Measurements from ENCODE around the gene LRRC7. TPM values are rescaled to one million over a fixed set of nuclear protein-coding genes. Genes with fewer than 3 reads are reported as not detected.
A peak's percentile ranks its signal among the peaks of the same experiment; 100 is the strongest.
"Not testable (repeated sequence)": the region's sequence is repeated elsewhere in the genome, so short reads cannot be mapped to it uniquely, and the experiment has no call there.

LRRC7 gene
- total RNA-seq, 1 experiment from 2014 or later: 0.29 TPM

DNA sequence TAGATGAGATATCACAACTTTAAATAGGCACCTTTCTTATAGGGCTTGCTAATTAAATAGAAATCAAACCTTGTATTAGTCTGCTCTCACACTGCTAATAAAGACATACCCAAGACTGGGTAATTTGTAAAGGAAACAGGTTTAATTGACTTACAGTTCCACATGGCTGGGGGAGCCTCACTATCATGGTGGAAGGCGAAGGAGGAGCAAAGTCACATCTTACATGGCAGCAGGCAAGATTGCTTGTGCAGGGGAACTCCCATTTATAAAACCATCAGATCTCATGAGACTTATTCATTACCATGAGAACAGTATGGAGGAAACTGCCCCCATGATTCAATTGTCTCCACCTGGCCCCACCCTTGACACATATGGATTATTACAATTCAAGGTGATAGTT, 477.9 kb downstream of the LRRC7 start:
- not testable (repeated sequence) for H3K36me3 ChIP-seq; H3K9me3 ChIP-seq (replicated peaks); H3K27me3 ChIP-seq (replicated peaks); H3K4me3 ChIP-seq
- Histone ChIP-seq H3K27ac (peak overlapping the region; percentile 75), H3K4me1 (replicated peaks) (peaks cover 27% of the 10 kb centered on the region)
- peak in 1 of 2 experiments; percentile 1 for DNase-seq (ENCODE audit: low read depth in 1 of 2, low spot score in 2 of 2)

DNA sequence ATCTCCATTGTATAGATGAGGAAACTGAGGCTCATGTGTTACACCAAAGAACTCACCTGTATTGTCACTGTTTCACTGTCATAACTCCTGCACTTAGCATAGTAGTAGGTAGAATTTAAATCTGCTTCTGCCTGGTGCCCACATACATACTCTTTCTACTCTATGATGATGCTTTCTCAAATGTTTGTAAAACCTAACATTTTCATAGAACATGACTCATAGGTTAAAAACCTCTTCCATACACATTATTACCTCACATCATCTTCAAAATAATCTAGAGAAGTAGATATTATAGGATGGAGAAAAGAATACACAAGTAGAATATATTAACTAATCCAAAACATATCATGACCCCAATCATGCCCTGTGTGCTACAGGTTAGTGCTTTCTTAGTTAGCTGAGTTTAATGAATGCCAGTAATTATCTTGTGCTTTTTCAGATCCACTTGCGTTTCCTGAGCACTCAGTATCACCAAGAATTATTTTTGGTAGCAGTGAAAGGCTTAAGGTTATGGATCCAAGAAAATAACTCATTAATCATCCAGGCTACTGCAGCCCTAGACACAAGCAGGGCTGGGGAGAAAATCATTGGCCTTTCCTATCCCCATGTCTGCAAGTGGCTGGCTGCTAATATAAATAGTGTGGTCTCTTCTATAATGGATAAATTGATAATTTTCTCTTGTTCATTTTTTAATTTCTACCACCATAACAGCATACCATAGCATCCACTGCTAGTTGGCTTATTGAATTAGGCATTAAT, 480.8 kb downstream of the LRRC7 start:
- Histone ChIP-seq H3K4me1 (replicated peaks) (peaks cover 19% of the 10 kb centered on the region), H3K4me3 (no peak overlapping the region), H3K9me3 (replicated peaks) (no peaks in the 10 kb centered on the region), H3K27me3 (replicated peaks) (no peaks in the 10 kb centered on the region), H3K36me3 (no peaks in the 10 kb centered on the region), H3K27ac (no peak overlapping the region)
- DNase-seq (ENCODE audit: low read depth in 1 of 2, low spot score in 2 of 2): no peak

DNA sequence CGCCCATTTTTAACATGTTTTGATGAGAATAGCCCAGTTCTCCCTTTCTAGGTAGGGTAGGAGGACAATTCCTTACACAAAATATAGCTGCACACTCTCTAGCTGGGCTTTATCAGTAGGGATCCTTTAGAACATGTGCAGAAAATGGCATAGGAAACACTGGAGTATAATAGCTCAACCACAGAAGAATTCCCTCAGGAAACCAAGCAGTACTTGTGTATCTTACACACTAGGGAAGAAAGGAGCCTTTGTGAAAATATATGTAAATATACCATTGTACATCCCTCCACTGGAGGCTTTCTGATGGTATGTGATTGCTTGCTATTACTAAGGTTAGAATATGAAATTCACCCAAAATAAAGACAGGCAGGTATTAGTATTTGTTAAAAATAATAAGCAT, 484.2 kb downstream of the LRRC7 start:
- no peak for DNase-seq (ENCODE audit: low read depth in 1 of 2, low spot score in 2 of 2)
- no peaks in the 10 kb centered on the region for H3K4me1 ChIP-seq (replicated peaks)

DNA sequence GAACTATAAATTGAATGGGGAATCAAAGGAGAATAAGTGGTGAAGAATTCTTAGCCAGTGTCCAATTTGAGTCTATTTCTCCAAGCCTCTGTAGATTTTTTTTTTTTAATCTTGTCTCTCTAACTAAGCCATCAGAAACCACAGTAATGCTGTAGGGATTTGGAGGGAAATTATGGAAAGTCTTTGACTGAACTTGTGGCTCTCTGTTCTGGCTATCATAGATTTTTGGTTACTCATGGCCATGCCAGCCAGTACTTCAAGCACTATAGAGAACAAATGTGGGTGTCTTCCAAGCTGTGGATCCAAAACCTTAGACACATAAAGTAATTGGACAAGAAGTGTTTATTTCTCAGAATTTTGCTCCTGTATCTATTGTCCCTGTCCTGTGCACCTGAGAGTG, 489.8 kb downstream of the LRRC7 start:
- H3K27me3 ChIP-seq (replicated peaks): no peaks in the 10 kb centered on the region
- no peak for DNase-seq (ENCODE audit: low read depth in 1 of 2, low spot score in 2 of 2)
- H3K4me1 ChIP-seq (replicated peaks): no peaks in the 10 kb centered on the region
- no peak overlapping the region for H3K27ac ChIP-seq
- no peaks in the 10 kb centered on the region for H3K36me3 ChIP-seq
- H3K4me3 ChIP-seq: no peak overlapping the region
- no peaks in the 10 kb centered on the region for H3K9me3 ChIP-seq (replicated peaks)

More for the DNA sequence above, 484.2 kb downstream of the LRRC7 start:
- no peak overlapping the region for H3K27ac ChIP-seq
- H3K9me3 ChIP-seq (replicated peaks): no peaks in the 10 kb centered on the region
- H3K4me3 ChIP-seq: no peak overlapping the region
- H3K36me3 ChIP-seq: no peaks in the 10 kb centered on the region
- H3K27me3 ChIP-seq (replicated peaks): no peaks in the 10 kb centered on the region

DNA sequence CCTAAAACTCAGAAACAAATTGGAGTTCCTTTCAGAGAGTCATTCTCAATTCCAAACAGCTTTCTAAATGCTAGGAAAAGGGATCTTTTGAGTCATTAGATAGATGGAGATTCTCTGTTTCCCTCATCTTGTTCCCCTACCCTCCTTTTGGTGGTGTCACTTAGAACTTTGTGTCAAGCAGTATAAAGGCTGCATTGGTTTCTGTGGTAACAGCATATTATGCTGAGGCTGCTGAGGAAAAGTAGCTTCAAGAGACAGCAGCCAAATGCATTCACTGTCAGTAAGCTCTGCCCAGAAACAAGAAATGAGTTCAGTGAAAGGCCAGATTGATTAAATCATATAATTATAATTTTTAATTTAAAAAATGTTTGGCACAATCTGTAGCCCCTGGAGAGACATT, 493.5 kb downstream of the LRRC7 start:
- H3K36me3 ChIP-seq: no peaks in the 10 kb centered on the region
- H3K4me1 ChIP-seq (replicated peaks): no peaks in the 10 kb centered on the region
- H3K27me3 ChIP-seq (replicated peaks): no peaks in the 10 kb centered on the region
- no peak overlapping the region for H3K4me3 ChIP-seq
- no peak overlapping the region for H3K27ac ChIP-seq
- no peak for DNase-seq (ENCODE audit: low read depth in 1 of 2, low spot score in 2 of 2)
- no peaks in the 10 kb centered on the region for H3K9me3 ChIP-seq (replicated peaks)

DNA sequence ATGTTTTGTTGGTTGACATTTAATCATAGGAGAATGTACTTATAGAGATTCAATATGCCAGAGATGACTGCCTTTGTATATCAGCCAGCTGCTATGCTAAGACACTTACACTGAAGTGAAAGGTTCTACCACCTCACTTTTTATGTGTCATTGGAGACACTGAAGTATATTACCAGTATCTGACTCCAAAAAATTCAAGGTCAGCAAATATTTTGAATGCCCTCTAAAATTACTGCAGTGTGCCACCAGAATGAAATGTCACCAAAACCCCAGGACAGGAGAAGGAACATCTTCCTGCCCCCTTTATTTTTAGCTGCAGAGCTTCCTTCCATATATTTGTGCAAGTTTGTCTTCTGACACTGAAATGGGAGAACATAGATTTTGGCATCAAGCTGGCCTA, 496.1 kb downstream of the LRRC7 start:
- Histone ChIP-seq H3K4me3 (no peak overlapping the region), H3K9me3 (replicated peaks) (no peaks in the 10 kb centered on the region), H3K36me3 (no peaks in the 10 kb centered on the region), H3K27me3 (replicated peaks) (no peaks in the 10 kb centered on the region), H3K4me1 (replicated peaks) (no peaks in the 10 kb centered on the region), H3K27ac (no peak overlapping the region)
- no peak for DNase-seq (ENCODE audit: low read depth in 1 of 2, low spot score in 2 of 2)

DNA sequence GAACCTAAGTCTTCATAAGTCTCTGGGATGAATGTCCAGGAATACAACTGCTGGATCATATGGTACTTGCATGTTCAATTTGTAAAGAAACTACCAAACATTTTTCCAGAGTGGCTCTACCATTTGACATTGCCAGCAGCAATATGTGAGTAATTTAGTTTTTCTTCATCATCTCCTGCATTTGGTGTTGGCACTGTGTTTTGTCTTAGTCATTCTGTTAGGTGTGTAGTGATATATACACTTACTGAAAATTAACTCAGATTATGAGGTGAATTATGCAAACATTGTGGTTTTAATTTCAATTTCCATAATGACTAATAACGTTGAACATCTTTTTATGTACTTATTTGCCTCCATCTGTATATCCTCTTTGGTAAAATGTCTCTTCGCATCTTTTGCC, 499.0 kb downstream of the LRRC7 start:
- Histone ChIP-seq H3K27ac (no peak overlapping the region), H3K27me3 (replicated peaks) (no peaks in the 10 kb centered on the region), H3K36me3 (no peaks in the 10 kb centered on the region), H3K4me1 (replicated peaks) (no peaks in the 10 kb centered on the region), H3K4me3 (no peak overlapping the region), H3K9me3 (replicated peaks) (no peaks in the 10 kb centered on the region)
- no peak for DNase-seq (ENCODE audit: low read depth in 1 of 2, low spot score in 2 of 2)

DNA sequence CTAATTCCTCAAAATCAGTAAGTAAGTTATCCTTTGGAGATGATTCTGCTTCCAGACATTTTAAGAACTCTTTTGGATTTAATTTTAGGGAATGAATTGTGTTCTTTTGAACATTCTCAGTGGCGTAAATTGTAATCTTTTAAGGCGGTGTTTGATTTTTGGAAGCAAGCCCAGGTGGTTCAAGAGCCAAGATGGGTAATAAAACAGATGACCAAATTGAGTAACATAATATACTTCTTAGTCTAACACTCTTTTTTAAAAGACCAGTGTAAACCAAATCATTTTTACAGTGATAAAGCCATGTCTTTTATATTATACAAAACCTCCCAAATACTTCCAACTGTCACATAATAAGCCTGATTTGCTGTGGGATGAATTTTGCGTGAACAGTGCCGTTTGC, 503.9 kb downstream of the LRRC7 start:
- DNase-seq (ENCODE audit: low read depth in 1 of 2, low spot score in 2 of 2): no peak
- Histone ChIP-seq H3K27ac (no peak overlapping the region), H3K9me3 (replicated peaks) (no peaks in the 10 kb centered on the region), H3K4me3 (no peak overlapping the region), H3K27me3 (replicated peaks) (no peaks in the 10 kb centered on the region), H3K4me1 (replicated peaks) (no peaks in the 10 kb centered on the region), H3K36me3 (no peaks in the 10 kb centered on the region)

DNA sequence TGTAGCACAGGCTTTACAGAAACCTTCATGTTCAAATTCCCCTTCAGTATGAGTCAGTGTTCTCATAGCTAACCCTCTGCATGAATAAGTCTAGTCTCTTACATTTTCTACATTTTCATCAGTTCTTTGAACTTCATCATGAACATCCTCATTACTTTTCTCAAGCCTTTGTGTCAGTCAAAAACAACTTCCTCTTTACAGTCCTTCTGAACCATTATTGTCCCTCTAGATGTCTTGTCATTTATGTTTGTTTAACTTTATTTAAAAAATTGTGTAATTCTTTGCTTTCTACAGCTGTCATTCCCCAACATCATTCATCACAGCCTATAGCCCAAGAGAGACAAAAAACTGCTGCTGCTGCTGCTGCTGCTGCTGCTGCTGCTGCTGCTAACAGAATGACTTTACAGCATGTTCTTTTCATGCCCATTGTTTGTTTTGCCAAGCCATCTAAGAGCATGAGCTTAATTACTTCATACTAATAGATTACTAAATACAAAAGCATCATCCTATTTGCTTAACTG, 504.6 kb downstream of the LRRC7 start:
- DNase-seq (ENCODE audit: low read depth in 1 of 2, low spot score in 2 of 2): no peak
- H3K27me3 ChIP-seq (replicated peaks): no peaks in the 10 kb centered on the region
- no peaks in the 10 kb centered on the region for H3K9me3 ChIP-seq (replicated peaks)
- no peaks in the 10 kb centered on the region for H3K4me1 ChIP-seq (replicated peaks)
- H3K27ac ChIP-seq: no peak overlapping the region
- no peaks in the 10 kb centered on the region for H3K36me3 ChIP-seq
- H3K4me3 ChIP-seq: no peak overlapping the region

DNA sequence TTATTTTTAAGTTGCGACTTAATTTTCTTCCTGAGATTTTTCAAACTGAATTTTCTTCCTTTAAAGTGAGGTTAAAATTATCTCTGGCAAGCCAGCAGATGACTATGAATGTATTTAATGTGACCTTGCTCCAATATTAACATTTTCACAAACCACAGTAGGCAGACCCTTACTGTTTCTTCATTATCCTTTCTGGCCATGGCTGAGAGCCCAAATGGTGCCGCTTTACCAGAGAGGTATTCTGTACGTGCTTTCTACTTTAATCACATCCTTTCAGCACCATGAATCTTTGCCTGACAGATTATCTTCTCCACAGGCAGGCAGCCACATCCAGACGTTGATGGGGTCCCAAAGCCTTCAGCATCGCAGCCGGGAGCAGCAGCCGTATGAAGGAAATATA, 508.0 kb downstream of the LRRC7 start:
- H3K27ac ChIP-seq: no peak overlapping the region
- no peak overlapping the region for H3K4me3 ChIP-seq
- DNase-seq (ENCODE audit: low read depth in 1 of 2, low spot score in 2 of 2): no peak
- no peaks in the 10 kb centered on the region for H3K36me3 ChIP-seq
- H3K4me1 ChIP-seq (replicated peaks): no peaks in the 10 kb centered on the region
- H3K27me3 ChIP-seq (replicated peaks): no peaks in the 10 kb centered on the region
- H3K9me3 ChIP-seq (replicated peaks): no peaks in the 10 kb centered on the region

DNA sequence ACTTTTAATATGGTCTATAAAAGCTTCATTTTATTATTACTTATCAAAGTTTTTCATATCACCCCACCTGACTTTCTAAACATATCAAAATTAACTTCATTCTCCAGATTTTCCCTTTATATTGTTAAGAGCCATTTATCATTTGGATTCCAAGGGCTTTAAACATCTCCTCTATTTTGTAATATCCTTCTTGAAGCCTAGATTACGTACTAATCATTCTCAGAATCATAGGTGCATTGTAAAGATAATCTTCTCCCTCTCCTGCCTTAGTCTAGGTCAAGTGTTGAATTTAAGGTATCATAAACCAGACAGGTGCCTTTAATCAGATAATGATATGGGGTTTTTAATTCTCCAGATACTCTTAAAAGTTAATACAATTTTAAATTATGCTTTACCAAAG, 509.3 kb downstream of the LRRC7 start:
- DNase-seq (ENCODE audit: low read depth in 1 of 2, low spot score in 2 of 2): no peak
- Histone ChIP-seq H3K27me3 (replicated peaks) (no peaks in the 10 kb centered on the region), H3K9me3 (replicated peaks) (no peaks in the 10 kb centered on the region), H3K4me1 (replicated peaks) (no peaks in the 10 kb centered on the region), H3K36me3 (no peaks in the 10 kb centered on the region), H3K4me3 (no peak overlapping the region), H3K27ac (no peak overlapping the region)

DNA sequence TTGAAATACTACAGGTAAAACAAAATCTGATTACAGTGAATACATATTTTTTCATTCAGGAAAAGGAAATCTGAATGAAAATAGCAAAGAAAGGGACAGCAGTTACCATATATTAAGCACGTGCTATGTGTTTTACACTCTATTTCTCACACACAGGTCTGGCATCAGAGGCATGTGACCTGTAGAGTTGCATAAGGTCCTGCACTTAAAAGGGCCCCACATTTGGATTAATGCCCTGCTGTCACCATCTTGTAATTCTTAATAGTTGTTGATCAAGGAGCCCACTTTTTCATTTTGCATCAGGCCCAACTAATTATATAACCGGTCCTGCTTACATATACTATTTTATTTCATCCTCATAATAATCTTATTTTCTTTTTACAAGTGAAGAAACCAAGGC, 511.8 kb downstream of the LRRC7 start:
- no peaks in the 10 kb centered on the region for H3K4me1 ChIP-seq (replicated peaks)
- DNase-seq (ENCODE audit: low read depth in 1 of 2, low spot score in 2 of 2): no peak
- H3K9me3 ChIP-seq (replicated peaks): no peaks in the 10 kb centered on the region
- H3K4me3 ChIP-seq: no peak overlapping the region
- H3K36me3 ChIP-seq: no peaks in the 10 kb centered on the region
- no peaks in the 10 kb centered on the region for H3K27me3 ChIP-seq (replicated peaks)
- H3K27ac ChIP-seq: no peak overlapping the region

DNA sequence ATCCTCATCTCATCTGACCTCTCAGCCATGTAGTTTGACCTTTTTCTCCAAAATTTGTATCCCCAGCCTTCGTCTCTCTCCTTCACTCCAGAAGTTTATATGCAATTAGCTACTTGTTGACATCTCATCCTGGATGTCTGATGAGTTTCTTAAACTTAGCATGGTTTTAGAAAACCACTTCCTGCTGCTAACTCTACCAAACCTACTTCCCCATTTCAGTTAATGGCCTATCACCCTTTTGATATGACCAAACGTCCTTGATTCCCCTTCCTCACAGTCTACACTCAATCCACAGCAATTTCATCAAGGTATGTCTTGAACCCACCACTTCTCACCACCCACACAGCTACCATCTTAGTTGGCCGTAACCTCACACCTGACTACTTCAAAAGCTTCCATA, 515.8 kb downstream of the LRRC7 start:
- Histone ChIP-seq H3K36me3 (no peaks in the 10 kb centered on the region), H3K4me1 (replicated peaks) (no peaks in the 10 kb centered on the region), H3K27ac (no peak overlapping the region), H3K9me3 (replicated peaks) (no peaks in the 10 kb centered on the region), H3K4me3 (no peak overlapping the region), H3K27me3 (replicated peaks) (no peaks in the 10 kb centered on the region)
- DNase-seq (ENCODE audit: low read depth in 1 of 2, low spot score in 2 of 2): no peak

DNA sequence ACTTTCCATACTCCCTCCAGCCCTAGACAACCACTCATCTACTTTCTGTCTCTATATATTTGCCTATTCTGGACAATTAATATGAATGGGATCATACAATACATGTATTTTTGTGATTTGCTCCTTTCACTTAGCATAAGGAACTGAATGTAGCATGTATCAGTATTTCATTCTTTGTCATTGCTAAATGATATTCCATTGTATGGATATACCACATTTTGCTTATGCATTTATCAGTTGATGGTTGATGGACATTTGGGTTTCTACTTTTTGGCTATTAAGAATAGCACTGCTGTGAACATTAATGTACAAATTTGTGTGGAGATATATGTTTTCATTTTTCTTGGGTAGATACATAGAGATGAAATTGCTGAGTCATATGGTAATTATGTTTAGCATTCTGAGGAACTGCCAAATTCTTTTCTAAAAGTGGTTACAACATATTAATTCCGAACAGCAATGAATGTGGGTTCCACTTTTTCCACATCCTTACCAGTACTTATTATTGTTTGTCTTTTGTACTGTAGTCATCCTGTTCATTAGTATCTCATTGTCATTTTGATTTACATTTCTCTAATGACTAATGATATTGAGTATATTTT, 516.7 kb downstream of the LRRC7 start:
- no peaks in the 10 kb centered on the region for H3K27me3 ChIP-seq (replicated peaks)
- no peak overlapping the region for H3K4me3 ChIP-seq
- no peaks in the 10 kb centered on the region for H3K9me3 ChIP-seq (replicated peaks)
- no peak for DNase-seq (ENCODE audit: low read depth in 1 of 2, low spot score in 2 of 2)
- H3K27ac ChIP-seq: no peak overlapping the region
- no peaks in the 10 kb centered on the region for H3K36me3 ChIP-seq
- H3K4me1 ChIP-seq (replicated peaks): no peaks in the 10 kb centered on the region
